ENCODE data around the gene BEST4. TPM values are rescaled to one million over a fixed set of nuclear protein-coding genes. Genes with fewer than 3 reads are reported as not detected.

BEST4 gene
- total RNA-seq, 4 donors from 2014 or later: 0.21 to 0.98 TPM; not detected in 2

GRCh38 chr1:44759077-44759476 lies 28.9 kb downstream of the BEST4 start:
- no peak overlapping the region for H3K4me3 ChIP-seq
- no peaks in the 10 kb centered on the region for H3K27me3 ChIP-seq
- no peaks in the 10 kb centered on the region for H3K9me3 ChIP-seq
- no peak for TF ChIP-seq EP300 (IDR thresholded peaks at IDR 0.05)
- TF ChIP-seq CTCF (IDR thresholded peaks at IDR 0.05): no peak
- TF ChIP-seq POLR2A (IDR thresholded peaks at IDR 0.05): no peak
- WGBS, 2 donors: 85 to 86% methylated on average over 11 of the region's 11 CpGs
- no peak overlapping the region for H3K27ac ChIP-seq
- H3K36me3 ChIP-seq: no peaks in the 10 kb centered on the region
- no peaks in the 10 kb centered on the region for H3K4me1 ChIP-seq
- no peak for DNase-seq (ENCODE audit: low spot score in 2 of 2)

GRCh38 chr1:44757420-44757819 lies 30.6 kb downstream of the BEST4 start:
- Histone ChIP-seq H3K4me1 (no peaks in the 10 kb centered on the region), H3K9me3 (no peaks in the 10 kb centered on the region), H3K27me3 (no peaks in the 10 kb centered on the region), H3K36me3 (no peaks in the 10 kb centered on the region), H3K4me3 (no peak overlapping the region), H3K27ac (no peak overlapping the region)
- WGBS, 2 donors: 94 to 96% methylated on average over 2 of the region's 2 CpGs
- TF ChIP-seq POLR2A (IDR thresholded peaks at IDR 0.05) (no peak), CTCF (IDR thresholded peaks at IDR 0.05) (no peak), EP300 (IDR thresholded peaks at IDR 0.05) (no peak)
- no peak for DNase-seq (ENCODE audit: low spot score in 2 of 2)

- Histone ChIP-seq H3K36me3 (no peaks in the 10 kb centered on the region), H3K9me3 (no peaks in the 10 kb centered on the region), H3K27me3 (no peaks in the 10 kb centered on the region), H3K4me1 (no peaks in the 10 kb centered on the region), H3K27ac (no peak overlapping the region), H3K4me3 (no peak overlapping the region)
- DNase-seq (ENCODE audit: low spot score in 2 of 2): no peak
- WGBS, 2 donors: 82 to 85% methylated on average over 3 of the region's 3 CpGs
- TF ChIP-seq CTCF (IDR thresholded peaks at IDR 0.05): no peak
- TF ChIP-seq POLR2A (IDR thresholded peaks at IDR 0.05): no peak
- TF ChIP-seq EP300 (IDR thresholded peaks at IDR 0.05): no peak
Observed at GRCh38 chr1:44747878-44748277, 40.1 kb downstream of the BEST4 start.

GRCh38 chr1:44743211-44743610 lies 44.8 kb downstream of the BEST4 start:
- peaks cover 0 to 9% (median 3%) of the 10 kb centered on the region in 4 donors for H3K4me1 ChIP-seq

GRCh38 chr1:44740179-44740617 lies 47.8 kb downstream of the BEST4 start:
- Histone ChIP-seq H3K4me1 (peaks cover 0 to 9% (median 3%) of the 10 kb centered on the region in 4 donors), H3K9me3 (no peaks in the 10 kb centered on the region), H3K27ac (peak overlapping the region in 3 of 4 donors; percentile 33 to 95 (median 90)), H3K4me3 (peak overlapping the region in 3 of 4 donors; percentile 45 to 66 (median 59)), H3K27me3 (no peaks in the 10 kb centered on the region), H3K36me3 (no peaks in the 10 kb centered on the region)
- TF ChIP-seq CTCF (IDR thresholded peaks at IDR 0.05): no peak
- TF ChIP-seq POLR2A (IDR thresholded peaks at IDR 0.05): no peak
- TF ChIP-seq EP300 (IDR thresholded peaks at IDR 0.05): no peak
- no peak for DNase-seq (ENCODE audit: low spot score in 2 of 2)
- 1 to 2% methylated on average over 14 of the region's 14 CpGs for WGBS, 2 donors

More at GRCh38 chr1:44743211-44743610, 44.8 kb downstream of the BEST4 start:
- no peak overlapping the region for H3K4me3 ChIP-seq
- no peaks in the 10 kb centered on the region for H3K36me3 ChIP-seq
- DNase-seq (ENCODE audit: low spot score in 2 of 2): no peak
- WGBS, 2 donors: 95 to 100% methylated on average over 1 of the region's 1 CpG
- no peaks in the 10 kb centered on the region for H3K9me3 ChIP-seq
- no peaks in the 10 kb centered on the region for H3K27me3 ChIP-seq
- TF ChIP-seq POLR2A (IDR thresholded peaks at IDR 0.05) (no peak), EP300 (IDR thresholded peaks at IDR 0.05) (no peak), CTCF (IDR thresholded peaks at IDR 0.05) (no peak)
- H3K27ac ChIP-seq: no peak overlapping the region
